ENCODE results near the gene BCORL1.

DNA sequence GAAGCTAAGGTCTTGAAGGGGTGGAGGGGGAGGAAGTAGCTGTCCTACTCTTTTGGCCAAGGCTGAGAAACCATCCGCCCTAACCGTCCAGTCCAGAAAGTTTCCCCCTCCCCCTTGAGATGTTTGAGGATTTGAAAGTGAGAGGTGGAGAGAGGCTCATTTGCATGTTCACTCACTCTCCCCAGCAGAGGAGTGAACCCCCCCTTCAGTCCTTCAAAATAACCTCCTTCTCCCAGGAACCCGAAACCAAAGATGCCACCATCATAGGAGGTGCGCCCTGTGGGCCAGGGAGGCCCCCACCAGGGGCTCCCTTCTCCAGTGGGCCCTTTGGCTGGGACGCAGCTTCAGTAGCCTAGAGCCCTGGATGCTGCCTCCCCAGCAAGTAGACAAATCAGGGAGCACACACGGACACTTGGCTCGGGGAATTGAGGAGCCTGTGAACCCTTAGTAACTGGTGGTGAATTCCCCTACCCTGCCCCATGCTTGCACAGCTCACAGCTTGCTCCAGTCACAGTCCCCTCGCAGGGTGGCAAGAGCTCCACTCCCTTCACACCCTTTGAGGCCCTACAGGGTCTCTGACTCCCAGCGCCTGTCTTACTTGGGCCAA lies 102.3 kb downstream of the BCORL1 start:
- TF ChIP-seq POLR2A (IDR thresholded peaks at IDR 0.05; ENCODE audit: low read length), result no peak
- TF ChIP-seq GATA1 (IDR thresholded peaks at IDR 0.05; ENCODE audit: low read depth, low read length), result no peak

Measured in erythroblast (primary cell).